Mononuclear cell (primary cell): ENCODE data around the gene MYO1H. TPM values are rescaled to one million over a fixed set of nuclear protein-coding genes. Genes with fewer than 3 reads are reported as not detected.

Source experiments
- H3K27me3 ChIP-seq: 2 replicates; pipeline ENCODE4 v1.6.0; 2011; ENCODE audit warnings: low read length, control low read depth; ENCODE audit not compliant: insufficient read depth
- H3K4me1 ChIP-seq: 2 replicates; pipeline ENCODE4 v1.5.1; 2011; ENCODE audit warnings: mild to moderate bottlenecking, low read length, control low read depth; ENCODE audit not compliant: insufficient read depth
- H3K4me3 ChIP-seq: 2 replicates; pipeline ENCODE4 v1.5.1; 2011; ENCODE audit warnings: mild to moderate bottlenecking, low read length, moderate library complexity
- H3K9me3 ChIP-seq: 2 replicates; pipeline ENCODE4 v1.5.1; 2011; ENCODE audit warnings: low read depth, mild to moderate bottlenecking, control low read depth, low read length
- total RNA-seq: library from RNA; depleted of rRNA; stranded (reverse); fragments of >200 nt; gene quantifications from one replicate; pipeline ENCODE4 v1.2.3, GENCODE V29; 2012

MYO1H gene
- total RNA-seq, 1 donor: under 0.01 TPM

DNA sequence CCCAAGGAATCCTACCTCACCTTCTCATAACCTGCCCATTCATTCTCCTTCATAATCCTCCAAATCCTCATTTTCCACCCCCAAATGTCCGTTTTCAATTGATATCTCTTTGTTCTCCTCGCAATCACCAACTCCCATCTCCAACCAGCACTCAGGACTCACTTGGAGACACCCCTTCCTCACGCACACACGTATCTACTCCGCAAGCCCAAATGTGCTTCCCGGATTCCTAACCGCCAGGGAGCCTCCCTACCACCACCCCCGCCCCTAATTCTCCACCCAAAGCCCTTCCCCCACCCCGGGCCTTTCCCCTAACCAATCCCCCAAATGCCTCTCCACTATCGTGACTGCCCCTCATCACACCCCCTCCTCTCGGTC is 129.1 kb downstream of the MYO1H start:
- H3K4me3 ChIP-seq: peak overlapping the region; percentile 92
- H3K9me3 ChIP-seq: no peaks in the 10 kb centered on the region
- no peaks in the 10 kb centered on the region for H3K27me3 ChIP-seq
- peaks cover 36% of the 10 kb centered on the region for H3K4me1 ChIP-seq

DNA sequence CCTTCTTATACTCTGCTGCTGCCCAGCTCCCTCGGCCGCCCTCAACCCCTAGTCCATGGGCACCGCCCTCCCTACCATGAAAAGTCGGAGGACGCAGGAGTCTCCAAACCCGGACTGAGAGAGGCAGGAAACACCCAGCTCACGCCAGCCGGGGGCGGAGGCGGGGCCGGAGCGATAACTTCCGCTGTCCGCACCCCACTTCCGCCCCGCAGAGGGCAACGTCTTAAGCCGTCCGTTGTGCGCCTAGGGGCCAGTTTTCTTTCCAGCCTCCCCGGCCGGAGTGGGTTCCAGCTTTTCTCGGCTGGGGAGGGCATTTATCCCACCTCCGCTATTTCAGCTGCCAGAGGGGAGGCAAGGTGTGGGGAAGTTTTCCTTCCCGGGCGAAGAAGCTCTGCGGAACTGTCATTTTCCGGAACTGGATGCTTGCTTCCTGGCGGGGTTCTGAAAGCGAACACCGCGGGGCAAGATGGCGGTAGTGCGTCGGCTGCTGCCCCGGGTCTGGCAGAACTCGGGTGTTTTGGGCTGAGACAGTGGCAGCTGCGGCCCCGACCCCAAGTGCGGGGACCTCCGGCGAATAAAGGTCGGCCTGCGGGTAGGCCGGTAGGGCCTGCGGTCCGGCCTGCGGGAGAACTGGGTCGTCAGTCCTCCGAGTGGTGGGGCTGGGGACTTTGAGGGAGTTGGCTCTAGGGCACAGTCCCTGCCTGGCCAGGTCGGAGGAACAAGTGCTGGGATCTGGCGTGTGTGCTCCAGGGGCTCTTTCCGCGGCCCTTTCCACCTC is 129.7 kb downstream of the MYO1H start, which contains the start of the genes KCTD10 and UBE3B:
KCTD10 (minus strand) TSS at position 116 of the 778 bp plus-strand sequence; CDS start at position 78, 38 bp downstream.
UBE3B (plus strand) TSS at position 450 of the 778 bp plus-strand sequence. CDS start 5,918 bp downstream, outside the sequence.
- Histone ChIP-seq H3K4me3 (peak within 1 kb of the TSS; percentile 92), H3K27me3 (no peaks in the 10 kb centered on the region), H3K9me3 (no peaks in the 10 kb centered on the region), H3K4me1 (peaks cover 36% of the 10 kb centered on the region)

DNA sequence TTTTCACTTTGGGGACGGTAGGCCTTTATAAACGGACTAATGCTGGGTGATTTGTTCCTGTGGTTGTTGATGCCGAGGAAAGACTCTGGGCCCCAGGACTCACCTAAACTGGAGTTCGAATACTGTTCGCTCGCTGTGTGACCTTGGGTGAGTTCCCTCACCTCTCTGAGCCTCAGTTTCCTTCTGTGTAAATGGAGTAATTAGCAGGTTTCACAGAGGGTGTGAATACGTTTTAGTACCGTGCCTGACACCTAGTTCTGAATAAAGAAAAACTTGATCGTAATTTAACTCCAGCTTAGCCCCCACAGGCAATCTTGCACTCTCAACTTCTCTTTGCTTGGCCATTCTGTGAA is 130.2 kb downstream of the MYO1H start:
- Histone ChIP-seq H3K4me3 (peak overlapping the region; percentile 92), H3K4me1 (peaks cover 36% of the 10 kb centered on the region), H3K27me3 (no peaks in the 10 kb centered on the region), H3K9me3 (no peaks in the 10 kb centered on the region)

DNA sequence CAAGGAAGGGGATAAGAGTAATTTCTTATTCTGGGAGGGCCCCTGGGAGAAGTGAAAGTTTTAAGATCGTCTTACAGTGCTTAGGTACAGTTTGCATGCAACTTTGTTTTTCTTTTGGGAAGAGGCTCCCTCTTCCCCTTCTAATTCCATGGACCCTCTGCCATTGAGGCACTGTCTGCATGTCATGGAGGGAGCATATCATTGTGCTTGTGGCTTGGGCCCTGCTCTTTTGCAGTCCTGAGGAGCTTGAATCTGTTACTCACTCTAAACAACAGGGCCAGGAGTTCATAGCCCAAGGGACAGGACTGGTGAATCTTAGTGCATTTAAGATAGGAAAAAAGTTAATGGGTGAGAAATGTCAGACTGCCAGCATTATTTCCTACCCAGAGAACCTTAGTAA is 132.1 kb downstream of the MYO1H start:
- no peaks in the 10 kb centered on the region for H3K9me3 ChIP-seq
- peaks cover 35% of the 10 kb centered on the region for H3K4me1 ChIP-seq
- H3K4me3 ChIP-seq: no peak overlapping the region
- no peaks in the 10 kb centered on the region for H3K27me3 ChIP-seq

DNA sequence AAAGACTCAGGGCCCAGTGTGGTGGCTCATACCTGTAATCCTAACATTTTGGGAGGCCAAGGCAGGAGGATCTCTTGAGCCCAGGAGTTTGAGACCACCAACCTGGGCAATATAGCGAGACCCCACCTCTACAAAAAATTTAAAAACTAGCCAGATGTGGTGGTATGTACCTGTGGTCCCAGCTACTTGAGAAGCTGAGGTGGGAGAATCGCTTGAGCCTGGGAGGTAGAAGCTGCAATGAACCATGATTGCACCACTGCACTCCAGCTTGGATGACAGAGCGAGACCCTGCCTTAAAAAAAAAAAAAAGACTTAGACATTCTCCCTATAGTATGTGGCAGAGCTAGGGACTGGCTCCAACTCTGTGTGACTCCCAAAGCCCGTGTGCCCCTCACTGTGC is 132.7 kb downstream of the MYO1H start:
- Histone ChIP-seq H3K9me3 (no peaks in the 10 kb centered on the region), H3K27me3 (no peaks in the 10 kb centered on the region), H3K4me3 (no peak overlapping the region), H3K4me1 (peaks cover 29% of the 10 kb centered on the region)

DNA sequence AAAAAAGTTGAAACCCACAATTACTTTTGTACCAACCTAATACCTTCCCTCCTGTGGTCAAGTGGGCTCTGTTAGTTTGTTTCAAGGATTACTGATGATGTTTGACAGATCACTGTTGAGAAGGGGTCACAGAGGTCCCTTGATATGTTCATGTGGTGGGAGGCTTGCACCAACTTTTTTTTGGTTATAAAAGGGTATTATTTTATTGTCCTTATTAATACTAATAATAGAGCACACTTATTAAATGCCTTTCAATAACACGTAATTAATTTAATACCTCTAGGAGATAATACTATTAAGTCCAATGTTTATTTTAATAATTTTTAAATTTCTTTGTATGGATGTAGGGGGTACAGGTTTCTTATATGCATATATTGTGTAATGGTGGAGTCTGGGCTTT is 134.2 kb downstream of the MYO1H start:
- H3K4me3 ChIP-seq: no peak overlapping the region
- no peaks in the 10 kb centered on the region for H3K9me3 ChIP-seq
- H3K4me1 ChIP-seq: peaks cover 14% of the 10 kb centered on the region
- no peaks in the 10 kb centered on the region for H3K27me3 ChIP-seq

DNA sequence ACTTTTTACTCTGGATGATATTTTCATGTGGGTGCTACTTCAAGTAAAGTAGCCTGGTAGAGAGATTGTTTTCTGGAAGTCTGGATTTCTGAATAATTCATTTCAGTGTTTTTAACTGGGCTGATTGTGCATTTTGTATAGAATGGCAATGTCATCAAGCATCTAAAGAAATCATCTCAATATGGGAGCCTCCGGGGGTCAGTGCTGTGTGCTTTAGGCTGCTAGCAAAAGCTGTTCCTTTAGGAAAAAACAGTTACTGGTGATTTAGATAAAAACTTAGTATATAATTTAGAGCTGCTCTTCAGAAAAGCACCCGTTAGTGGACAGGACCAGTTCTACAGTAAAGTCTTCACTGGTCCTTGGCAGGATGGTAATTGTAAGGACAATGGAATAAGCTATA is 134.8 kb downstream of the MYO1H start:
- no peak overlapping the region for H3K4me3 ChIP-seq
- H3K27me3 ChIP-seq: no peaks in the 10 kb centered on the region
- H3K9me3 ChIP-seq: no peaks in the 10 kb centered on the region
- H3K4me1 ChIP-seq: peaks cover 14% of the 10 kb centered on the region

DNA sequence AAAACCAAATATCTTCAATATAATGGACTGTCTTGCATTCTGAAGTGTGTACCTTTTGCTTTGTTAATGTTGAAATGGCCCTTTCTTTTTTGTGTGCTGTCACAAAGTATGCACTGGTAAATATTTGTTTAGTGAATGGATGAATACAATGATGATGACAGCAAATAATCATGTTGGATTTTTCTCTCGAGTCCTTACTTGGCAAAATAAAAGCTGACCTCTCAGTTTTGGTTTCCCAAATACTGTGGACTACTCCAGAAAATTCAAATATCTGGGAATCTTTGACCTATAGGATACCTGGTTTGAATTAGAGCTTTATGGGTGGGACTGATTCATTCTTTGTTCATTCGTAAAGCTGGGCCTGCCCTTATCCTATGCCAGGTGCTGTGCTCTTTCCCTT is 135.2 kb downstream of the MYO1H start:
- Histone ChIP-seq H3K9me3 (no peaks in the 10 kb centered on the region), H3K27me3 (no peaks in the 10 kb centered on the region), H3K4me3 (no peak overlapping the region), H3K4me1 (peaks cover 13% of the 10 kb centered on the region)

DNA sequence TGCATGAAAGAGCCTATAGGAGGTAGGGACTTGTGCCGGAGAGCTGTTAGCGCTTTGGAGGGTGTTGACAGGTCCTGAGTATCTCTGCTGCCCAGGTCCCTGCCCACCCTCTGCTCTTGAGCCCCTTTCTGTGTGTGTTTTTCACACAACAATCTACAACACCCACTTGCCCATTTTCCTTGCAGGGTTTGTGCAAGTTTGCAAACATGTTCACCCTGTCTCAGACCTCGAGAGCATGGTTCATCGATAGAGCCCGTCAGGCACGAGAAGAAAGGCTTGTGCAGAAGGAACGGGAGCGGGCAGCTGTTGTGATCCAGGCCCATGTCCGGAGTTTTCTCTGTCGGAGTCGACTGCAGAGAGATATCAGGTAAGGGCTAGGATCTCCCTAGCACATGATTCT is 135.6 kb downstream of the MYO1H start:
- H3K27me3 ChIP-seq: no peaks in the 10 kb centered on the region
- H3K4me1 ChIP-seq: peaks cover 9% of the 10 kb centered on the region
- no peaks in the 10 kb centered on the region for H3K9me3 ChIP-seq
- no peak overlapping the region for H3K4me3 ChIP-seq

DNA sequence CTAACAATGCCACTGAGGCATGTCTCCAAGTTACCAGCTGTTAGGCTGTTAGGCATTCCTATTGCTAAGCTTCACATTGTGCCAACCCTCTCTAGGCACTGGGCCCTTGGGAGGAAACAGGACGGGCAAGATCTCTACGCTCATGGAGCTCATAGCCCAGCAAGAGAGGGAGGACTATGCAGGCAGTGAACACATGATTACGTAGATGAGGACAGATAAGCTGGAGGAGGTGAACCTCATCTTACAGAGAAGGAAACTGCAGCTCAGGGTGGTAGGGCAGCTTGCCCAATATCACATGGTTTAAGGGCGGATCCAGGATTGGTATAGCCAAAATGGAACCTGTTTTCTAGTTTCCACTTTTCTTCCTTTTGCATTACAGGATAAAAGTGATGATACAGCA is 137.5 kb downstream of the MYO1H start:
- Histone ChIP-seq H3K27me3 (no peaks in the 10 kb centered on the region), H3K4me1 (no peaks in the 10 kb centered on the region), H3K9me3 (no peaks in the 10 kb centered on the region), H3K4me3 (no peak overlapping the region)

DNA sequence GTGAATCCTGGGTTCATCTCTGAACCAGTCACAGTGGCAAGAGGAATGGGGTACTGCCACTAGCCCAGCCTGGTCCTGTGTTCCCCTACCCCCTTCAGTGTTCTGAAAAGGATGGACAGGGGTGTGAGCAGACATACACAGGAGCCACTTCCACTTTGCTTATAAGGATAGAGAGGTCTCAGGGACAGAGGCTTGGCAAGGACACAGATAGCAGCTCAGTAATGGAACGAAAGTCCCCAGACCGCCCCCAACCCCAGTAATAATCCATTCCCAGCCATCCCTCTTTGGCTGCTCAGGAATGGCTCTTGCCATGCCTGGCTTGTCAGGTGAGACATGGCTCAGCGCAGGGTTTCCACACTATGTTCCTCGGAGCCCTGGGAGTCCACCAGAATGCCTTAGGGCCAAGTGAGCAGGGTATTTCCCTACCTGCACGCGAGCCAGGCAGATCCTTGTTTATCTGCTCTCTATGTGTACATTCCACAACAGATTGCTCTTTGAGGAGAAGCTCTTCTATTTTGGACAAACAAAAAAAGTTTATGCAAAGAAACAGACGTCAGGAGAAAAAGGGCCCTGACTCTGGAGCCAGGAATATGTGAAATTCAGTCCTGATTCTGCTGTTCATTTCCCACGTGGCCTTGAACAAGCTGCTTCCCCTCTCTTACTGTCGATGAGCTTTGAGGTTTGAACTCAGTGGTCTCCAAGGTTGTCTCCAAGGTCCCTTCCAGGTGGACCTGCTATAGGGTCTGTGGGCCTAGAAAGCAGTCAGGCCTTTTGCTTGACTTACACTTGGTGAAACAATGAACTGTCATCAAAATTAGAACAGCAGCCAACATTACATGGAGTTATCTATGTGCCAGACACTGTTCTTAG is 139.7 kb downstream of the MYO1H start:
- no peaks in the 10 kb centered on the region for H3K4me1 ChIP-seq
- no peak overlapping the region for H3K4me3 ChIP-seq
- no peaks in the 10 kb centered on the region for H3K9me3 ChIP-seq
- no peaks in the 10 kb centered on the region for H3K27me3 ChIP-seq

DNA sequence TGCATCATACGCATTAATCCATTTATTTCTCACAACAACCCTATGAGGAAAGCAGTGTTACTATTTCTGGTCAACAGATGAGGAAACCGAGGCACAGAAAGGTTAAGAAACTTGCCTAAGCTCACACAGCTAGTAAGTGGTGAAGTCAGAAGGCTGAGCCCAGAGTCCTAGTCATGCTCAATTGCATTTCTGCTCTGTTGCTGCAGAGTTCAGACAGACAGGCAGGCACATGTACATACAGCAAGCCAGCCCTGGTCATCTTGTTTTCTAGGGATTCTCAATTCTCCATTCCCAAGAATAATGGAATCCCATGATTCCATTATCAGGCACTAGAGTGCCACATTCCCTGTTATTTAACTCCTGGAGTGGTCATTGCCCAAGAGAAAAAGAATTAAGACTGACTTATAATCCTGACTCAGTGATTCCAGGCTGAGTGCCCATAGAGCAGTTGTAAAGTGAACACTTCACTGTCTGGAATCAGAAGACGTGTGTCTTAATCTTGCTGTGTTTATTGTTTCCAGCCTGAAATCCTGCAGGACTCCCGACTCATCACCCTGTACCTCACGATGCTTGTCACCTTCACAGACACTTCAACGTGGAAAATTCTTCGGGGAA is 140.5 kb downstream of the MYO1H start:
- Histone ChIP-seq H3K4me3 (no peak overlapping the region), H3K4me1 (no peaks in the 10 kb centered on the region), H3K9me3 (no peaks in the 10 kb centered on the region), H3K27me3 (no peaks in the 10 kb centered on the region)

DNA sequence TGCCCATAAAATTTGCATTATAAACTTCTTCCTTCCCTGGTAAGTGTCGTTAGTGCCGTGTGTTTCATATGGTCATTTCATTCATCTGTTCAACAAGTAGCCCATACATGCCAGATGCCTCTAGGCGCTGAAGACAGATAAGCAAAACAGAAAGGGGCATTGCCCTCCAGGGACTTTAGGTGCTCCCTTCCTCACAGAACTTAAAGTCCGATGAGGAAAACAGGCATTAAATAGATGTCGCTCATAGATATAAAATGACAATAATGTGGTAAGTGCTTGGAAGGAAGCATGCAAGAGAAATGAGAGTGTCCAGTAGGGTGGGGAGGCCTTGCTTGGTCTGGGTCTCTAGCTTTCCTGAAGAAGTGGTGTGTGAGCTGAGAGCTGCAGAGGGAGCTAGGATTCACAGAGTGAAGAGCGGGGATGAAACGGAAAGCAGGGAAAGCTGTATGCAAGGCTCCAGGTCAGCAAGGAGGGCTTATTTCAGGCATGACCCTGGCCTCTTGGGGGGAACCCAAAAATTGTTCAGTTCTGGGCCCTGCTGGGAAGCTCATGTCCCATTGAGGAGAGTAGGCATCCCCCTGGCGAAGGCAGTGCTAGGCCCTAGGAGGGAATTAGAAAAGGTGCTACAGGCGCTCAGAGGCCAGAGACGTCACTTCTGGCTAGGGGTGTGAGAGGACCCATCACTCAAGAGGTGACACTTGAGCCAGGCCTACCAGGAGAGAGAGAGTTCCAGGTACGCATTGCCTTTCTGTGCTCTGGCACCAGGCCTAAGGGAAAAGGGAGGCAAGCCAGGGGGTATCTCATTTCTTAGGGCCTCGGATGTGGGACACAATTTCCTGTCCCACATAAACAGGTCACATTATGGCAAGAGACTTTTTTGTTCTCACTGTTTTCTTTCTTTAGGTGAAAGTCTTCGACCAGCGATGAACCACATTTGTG is 141.6 kb downstream of the MYO1H start:
- Histone ChIP-seq H3K27me3 (no peaks in the 10 kb centered on the region), H3K9me3 (no peaks in the 10 kb centered on the region), H3K4me1 (no peaks in the 10 kb centered on the region), H3K4me3 (no peak overlapping the region)

DNA sequence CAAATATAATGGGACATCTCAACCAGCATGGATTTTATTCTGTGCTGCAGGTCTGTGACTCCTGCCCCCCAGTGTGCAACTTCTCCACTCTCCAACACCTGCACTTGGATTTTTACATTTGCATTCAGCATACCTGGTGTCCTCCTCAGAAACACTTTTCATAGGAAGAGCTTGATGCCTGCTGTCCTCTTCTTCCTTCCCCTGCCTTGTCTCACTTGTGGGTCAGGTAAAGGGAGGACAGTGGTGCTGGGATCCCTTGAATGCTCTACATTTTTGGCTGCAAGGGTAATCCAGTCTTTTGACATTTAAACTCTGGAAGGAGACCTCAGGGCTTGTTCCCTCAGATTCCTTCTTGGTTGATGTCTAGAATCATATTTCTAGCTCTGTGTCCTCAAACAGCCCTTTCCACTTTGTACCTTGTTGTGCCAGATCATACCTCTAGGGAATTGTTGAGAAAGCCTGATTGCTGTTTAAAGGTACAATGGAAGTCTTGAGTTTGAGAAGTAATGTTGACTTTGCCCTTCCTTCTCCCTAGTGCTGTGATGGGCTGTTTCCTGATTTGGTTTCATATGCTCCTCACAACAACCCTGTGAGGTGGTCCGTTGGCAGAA is 142.4 kb downstream of the MYO1H start:
- H3K9me3 ChIP-seq: no peaks in the 10 kb centered on the region
- H3K4me1 ChIP-seq: no peaks in the 10 kb centered on the region
- H3K4me3 ChIP-seq: no peak overlapping the region
- no peaks in the 10 kb centered on the region for H3K27me3 ChIP-seq
